HG02642 (cell line): ENCODE data around the gene SUPT3H.

ENCODE experiments used
- ATAC-seq: cut with Tn5 transposase; IDR thresholded peaks from one replicate; pipeline ENCODE4 v1.9.1; 2021; ENCODE audit warnings: mild to moderate bottlenecking; ENCODE audit not compliant: unreplicated experiment, poor library complexity

Gene SUPT3H

DNA sequence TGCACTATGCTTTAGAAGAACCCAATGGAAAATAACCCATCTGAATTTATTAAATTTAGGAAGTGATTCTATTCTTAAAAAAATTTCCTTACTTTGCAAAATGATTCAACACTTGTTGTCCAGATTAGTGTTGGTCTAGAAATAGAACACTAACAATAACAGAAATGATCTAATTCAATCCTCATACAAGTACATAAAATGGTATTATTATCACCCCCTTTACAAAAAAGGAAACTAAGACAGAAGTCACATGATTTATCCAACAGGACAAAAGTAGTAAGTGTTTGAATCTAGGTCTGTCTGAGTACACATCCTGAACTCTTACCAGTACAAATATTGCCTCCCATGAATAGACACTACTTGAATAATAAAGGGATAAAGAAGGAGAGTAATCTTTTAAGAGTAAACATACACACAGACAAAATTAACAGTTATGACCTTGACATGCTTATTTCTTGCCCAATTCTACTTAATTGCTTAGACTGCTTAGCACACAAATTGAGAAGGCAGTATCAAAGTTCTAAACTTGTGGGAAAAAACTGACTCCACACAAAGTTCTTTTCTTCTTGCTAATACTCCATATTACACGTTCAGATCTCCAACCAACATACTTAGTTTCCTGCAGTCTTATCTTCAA lies 245.0 kb downstream of the SUPT3H start:
- ATAC-seq, result no peak

DNA sequence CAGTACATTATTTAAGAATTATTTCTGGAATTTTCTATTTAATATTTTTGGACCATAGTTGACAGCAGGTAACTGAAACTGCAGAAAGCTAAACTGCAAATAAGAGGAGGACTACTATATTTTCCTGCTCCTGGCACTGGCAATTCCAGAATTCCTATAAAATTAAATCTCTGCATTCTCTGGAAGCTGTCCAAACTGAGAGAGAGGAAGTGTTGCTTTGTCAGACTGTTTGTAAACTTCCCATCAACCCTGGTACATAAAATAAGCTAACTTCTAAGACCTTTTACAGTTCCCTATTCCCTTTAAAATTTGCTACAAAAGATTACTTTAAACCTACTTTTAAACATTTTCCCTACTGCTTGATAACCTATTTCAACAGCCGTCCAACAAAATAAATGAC lies 245.7 kb downstream of the SUPT3H start:
- no peak for ATAC-seq

DNA sequence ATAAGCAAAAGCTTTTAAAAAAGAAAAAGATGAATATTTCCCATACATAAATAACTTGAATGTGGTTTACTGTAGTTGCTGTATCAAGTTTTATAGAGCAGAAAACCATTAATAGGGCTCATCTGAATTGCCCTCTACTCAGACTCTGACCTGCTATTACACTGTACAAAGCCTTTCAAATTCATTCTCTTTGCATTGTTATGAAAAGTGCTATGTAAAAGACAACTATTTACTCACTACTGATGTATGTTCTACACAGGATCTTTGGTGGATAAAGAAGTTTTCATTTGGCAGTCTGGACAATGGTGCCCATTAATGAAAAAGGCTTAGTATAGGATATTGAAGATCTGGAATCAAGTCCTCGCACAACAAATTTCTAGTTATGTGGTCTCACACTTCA lies 248.7 kb downstream of the SUPT3H start:
- ATAC-seq, result no peak

DNA sequence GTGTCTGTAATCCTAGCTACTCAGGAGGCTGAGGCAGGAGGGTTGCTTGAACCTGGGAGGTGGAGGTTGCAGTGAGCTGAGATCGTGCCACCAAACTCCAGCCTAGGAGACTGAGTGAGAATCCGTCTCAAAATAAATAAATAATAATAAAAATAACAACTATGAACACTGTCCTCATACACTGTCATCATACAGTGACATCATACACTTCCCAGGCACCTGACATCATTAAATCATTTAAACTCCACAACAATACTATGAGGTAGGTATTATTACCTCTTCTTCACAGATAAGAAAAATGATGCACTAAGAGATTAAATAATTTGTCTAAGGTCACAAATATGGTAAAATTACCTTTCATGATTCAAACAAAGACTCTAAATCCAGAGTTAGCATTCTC lies 250.5 kb downstream of the SUPT3H start:
- no peak for ATAC-seq

DNA sequence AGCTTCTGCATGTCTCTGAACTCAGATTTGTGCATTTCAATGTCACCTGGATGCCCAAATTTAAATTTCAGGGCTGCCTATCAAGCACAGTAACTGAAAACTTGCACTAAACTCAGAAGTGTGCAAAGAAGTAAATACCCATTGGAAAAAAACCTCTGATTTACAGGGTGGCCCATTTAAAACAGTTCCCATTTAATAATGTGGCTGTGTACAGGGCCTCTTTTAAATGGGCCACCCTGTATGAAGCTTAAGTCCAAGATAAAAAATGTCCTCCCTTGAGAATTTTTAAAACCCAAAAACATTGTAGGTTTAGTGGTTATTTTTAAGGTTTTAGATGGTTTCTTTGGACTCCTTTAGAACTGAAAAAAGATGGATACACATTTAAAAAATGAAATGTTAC lies 251.7 kb downstream of the SUPT3H start:
- ATAC-seq, result no peak

DNA sequence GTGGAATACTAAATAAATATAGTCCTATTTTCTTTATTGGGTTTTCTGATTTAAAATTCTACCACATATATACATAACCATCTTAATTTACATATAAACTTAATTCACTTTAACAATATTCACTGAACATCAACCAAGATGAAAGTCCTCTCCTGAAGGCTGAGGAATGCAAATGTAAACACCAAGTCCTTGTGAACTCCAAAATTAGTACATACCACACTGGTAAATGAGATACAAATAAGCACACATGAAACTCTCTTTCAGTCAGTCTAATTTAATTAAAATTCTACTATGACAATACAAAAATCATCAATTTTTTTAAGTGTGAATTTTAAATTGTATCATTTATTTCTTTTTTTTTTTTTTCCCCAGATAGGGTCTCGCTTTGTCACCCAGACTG lies 254.7 kb downstream of the SUPT3H start:
- ATAC-seq, result no peak

DNA sequence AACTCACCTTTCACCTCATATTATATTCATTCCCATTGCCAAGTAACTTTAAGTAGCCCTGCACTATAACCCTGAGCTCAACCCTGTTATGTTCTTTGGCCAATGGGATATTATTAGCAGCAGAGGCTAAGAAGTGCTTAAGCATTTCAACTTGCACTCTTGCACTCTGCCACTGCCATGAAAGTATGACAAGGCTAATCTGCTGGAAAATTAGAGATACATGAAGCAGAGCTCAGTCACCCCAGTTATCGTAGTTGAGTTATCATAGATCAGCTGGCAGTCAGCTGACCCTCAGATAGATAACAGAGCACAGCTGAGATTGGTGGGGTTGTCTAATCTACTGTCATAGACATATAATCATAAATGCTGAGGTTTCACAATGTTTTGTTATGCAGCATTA lies 259.0 kb downstream of the SUPT3H start:
- ATAC-seq, result no peak

DNA sequence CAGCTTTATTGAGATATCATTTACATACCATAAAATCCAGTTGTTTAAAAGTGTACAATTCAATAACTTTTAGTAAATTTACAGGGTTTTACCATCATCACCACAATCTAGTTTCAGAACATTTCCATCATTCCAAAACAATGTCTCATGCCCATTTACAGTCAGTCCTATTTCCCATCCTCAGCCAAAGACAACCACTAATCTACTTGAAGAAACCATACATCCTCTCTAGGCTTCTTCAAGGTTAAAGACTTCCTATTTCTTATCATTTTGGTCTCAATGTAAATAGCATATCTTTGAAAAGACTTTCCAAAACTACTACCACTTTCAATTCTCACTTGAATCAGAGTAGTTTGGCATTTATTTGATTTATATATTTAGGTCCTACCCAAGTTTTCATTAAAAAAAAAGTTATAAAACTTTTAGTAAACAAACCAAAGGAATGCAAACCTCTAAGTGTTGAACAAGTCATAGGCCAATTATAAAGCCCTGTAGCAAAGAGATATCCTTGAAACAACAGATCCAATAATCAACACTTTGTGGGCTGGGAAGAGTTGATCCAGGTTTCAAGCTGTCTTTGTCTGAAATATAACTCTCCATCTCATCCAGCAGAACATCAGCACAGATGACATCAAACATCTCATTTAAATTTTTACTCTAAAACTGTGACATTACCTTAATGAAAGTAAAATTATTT lies 260.9 kb downstream of the SUPT3H start:
- no peak for ATAC-seq

DNA sequence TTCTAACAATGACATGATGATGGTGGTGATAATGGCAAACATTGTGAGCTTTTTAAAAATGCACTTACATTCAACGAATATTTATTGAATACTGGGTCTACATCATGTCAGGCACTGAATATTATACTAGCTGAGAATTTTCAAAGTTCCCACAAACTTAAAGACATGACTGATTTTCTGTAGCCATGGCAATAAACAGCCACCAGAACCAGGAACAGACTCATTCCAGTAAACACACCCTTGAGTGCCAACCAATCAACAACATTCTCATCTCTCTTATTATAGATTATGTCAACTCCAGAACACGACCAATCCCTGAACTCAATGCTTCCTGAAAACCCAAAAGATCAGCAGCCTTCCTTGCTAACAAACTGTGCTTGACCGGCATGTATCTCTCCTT lies 262.0 kb downstream of the SUPT3H start:
- no peak for ATAC-seq

DNA sequence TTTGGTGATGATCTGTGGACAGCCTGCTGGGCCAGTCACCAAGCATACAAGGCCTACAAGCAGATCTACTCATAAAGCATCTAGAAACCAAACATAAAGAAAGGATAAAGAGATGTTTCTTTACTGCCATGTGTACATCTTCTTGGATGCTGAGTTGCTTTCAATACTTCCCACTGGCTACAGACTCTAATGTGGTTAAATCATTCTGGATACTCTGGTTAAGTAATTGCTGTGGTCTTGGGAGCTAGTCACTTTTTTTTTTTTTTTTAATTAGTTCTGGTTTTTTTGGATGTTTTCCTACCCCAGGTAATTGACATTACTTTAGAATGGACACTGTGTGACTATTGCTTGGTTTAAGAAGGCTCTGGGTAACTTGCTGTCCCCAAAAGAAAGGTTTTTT lies 265.0 kb downstream of the SUPT3H start:
- no peak for ATAC-seq

DNA sequence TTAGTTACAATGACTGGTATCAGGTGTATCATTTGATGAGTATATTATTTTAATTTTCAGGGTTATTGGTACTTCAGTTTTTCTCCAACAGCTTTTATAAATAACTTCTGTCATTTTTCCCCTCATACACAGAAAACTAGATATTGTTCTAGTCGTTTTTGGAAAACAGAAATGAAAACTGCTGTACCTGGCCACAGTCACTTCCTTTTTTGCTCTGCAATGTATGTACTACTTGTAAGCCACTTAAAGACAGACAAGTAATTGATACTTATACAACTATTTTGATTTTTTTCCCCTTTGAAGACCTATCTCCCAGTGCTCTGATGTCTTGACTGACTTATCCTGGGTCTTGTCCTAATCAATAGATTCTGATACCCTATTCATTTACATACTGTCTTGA lies 268.2 kb downstream of the SUPT3H start:
- no peak for ATAC-seq

DNA sequence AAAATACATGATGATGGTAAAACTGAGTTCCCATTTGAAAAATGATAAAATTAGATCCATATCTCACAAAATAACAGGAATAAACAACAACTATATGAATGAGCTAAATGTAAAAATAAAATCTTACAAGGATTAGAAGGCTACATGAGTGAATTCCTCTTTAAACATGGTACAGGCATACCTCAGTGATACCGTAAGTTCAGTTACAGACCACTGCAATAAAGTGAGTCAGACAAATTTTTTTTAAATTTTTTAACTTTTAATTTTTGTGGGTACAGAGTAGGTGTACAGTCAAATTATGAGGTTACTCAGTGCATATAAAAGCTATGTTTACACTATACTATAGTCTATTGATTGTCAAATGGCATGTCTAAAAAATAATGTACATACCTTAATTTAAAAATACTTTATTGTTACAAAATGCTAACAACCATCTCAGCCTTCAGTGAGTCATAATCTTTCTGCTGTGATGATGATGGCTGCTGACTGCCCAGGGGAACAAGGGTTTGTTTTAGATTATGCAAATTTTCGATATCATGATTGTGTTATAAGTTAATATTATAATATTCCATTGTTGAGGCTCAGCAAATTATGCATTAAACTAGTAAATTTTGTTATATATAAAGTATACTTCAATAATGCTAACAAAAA lies 272.4 kb downstream of the SUPT3H start:
- ATAC-seq, result no peak

DNA sequence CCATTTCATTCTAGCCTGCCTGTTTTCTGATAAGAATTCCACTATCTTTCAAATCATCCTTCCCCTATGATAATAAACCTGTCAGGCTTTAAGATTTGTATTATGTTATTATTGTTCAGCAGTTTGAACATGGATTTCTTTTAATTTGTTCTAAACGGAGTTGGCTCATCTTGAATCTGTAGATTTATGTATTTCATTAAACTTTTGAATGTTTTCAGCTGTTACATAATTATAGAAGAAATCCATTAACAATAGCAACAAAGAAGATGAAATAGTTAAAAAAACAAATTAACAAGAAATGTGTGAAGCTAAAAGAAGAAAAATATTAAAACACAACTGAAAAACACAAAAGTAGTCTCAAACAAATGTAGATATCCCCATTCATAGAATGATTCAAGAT lies 273.3 kb downstream of the SUPT3H start:
- no peak for ATAC-seq

DNA sequence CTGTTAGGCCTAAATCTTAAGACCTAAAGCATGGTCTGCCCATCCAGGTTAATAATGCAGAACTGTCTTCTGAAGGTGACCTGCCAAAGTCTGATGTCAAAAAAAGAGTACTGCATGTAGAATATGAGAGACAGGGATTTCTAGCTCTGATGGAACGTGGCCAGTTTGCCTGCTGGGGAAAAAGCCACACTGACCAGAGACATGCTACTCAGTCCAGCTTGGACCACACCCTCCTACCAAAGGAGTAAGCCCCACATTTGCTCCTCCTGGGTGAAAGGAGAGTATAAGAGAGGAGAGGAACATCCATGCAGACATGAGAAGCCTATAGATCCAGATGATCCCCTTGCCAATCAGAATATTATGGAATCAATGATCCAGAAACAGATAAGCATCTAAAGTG lies 279.5 kb downstream of the SUPT3H start:
- no peak for ATAC-seq

DNA sequence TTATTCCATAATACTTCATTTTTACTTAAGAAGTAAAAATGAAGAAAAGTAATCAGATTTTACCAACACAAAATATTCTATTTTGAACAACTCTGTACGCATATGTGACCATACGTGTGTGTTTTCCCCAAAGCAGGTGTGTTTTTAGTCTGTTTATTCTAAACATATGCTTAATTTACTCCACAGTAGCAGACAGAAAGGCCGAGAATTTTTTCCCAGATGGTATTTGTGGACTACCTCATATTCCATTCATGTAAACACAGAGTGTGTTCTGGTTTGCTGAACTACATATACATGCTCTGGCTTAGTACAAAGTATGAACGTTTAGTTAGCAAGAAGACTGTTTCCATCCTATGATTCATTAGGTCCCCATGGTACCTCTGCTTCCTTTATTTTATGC lies 282.9 kb downstream of the SUPT3H start:
- ATAC-seq, result no peak

DNA sequence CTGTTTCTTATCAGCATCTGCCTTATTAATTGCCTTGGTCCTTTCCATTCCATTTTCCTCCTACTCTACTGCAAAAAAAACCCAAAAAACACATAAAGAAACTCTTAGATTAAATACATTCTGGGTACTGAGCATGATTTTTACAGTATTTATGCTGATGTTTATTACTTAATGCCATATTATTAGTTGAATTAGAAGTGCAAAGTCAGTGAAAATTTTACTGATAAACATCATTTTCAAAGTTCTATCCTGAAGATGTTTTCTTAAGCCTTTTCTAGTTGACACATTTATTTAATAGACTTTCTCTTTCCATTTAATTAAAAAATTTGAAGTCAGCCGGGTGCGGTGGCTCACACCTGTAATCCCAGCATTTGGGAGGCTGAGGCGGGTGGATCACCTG lies 285.6 kb downstream of the SUPT3H start:
- no peak for ATAC-seq

DNA sequence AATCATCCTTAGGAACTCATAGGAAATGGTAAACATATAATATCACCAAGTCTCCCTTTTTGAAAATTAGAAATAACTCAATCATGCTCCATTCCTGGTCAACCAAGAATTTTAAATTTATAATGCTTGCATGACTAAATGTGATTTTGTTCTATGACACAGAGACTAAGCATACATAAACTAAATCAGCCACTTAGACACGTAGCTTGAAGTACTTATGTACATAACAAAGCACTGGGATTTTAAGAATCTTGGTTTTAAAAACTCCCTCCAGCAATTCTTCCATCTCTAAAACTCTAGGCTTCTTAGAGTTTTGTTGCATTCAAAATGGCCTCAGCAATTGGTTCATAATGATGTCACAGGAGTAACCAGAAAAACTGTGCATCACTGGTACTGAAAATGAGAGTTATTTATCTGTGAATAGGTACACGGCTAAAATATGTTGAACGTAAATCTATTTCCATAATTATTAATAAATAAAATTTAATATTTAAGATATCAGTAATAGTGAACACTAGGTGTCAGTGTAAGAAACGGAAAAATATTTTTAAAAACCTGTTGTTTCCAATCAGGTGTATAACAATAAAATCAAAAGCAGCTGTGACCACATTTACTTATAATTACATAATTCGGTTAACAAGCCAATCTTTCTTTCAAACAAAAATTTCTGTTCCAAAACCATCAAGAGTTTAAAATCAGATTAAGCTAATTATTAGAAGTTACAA lies 291.2 kb downstream of the SUPT3H start:
- ATAC-seq, result no peak

DNA sequence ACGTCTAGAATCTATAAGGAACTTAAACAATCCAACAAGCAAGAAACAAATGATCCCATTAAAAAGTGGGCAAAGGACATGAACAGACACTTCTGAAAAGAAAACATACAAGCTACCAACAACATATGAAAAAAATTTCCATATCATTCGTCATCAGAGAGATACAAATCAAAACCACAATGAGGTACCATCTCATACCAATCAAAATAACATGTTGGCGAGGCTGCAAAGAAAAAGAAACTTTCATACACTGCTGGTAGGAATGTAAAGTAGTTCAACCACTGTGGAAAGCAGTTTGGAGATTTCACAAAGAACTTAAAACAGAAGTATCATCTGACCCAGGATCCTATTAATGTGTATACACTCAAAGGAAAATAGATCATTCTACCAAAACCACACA lies 293.5 kb downstream of the SUPT3H start:
- no peak for ATAC-seq

DNA sequence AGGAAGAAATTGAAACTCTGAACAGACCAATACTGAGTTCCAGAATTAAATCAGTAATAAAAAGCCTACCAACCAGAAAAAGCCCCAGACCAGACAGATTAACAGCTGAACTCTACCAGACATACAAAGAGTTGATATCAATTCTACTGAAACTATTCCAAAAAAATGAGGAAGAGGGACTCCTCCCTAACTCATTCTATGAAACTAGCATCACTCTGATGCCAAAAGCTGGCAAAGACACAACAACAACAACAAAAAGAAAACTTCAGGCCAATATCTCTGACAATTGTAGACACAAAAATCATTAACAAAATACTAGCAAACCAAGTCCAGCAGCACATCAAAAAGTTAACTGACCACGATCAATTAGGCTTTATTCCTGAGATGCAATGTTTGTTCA lies 295.6 kb downstream of the SUPT3H start:
- no peak for ATAC-seq

DNA sequence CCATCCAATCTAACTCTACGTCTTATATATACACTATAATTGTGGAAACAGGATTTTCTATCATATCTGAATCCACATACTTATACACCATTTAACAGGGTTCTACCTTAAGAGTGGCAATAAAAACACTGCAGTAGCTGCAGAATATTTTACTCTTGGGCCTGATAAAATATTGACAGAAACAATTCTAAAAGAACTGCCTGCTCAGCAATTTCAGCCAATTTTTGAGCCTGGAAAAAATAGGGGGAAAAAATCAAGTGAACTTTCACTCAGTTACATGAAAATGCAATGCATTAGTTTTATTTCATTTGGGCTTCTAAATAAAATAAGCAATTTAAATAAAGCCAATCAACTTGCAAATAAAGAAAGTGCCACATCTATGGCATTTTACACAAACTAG lies 296.1 kb downstream of the SUPT3H start:
- ATAC-seq, result no peak

DNA sequence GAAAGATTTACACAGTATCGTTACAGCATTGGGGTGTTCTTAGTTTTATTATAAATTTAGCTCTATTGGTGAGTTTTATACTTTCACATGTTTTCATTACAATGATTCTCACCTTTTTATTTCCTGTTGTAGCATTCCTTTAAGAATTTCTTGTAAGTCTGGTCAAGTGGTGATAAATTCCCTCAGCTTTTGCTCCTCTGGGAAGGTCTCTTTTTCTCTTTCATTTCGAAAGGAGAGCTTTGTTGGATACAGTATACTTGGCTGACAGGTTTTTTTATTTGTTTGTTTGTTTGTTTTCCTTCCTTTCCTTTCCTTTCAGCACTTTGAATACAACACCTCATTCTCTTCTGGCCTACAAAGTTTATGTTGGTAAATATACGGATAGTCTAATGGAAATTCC lies 299.3 kb downstream of the SUPT3H start:
- no peak for ATAC-seq
